C1 segment of cervical spinal cord (tissue), 14 donors: ENCODE results near the gene SIAH3.

Source experiments
- DNase-seq, 14 donors: peaks; one replicate each; lab custom pipeline; 2025; lab: John Stamatoyannopoulos, UW

SIAH3 gene

DNA sequence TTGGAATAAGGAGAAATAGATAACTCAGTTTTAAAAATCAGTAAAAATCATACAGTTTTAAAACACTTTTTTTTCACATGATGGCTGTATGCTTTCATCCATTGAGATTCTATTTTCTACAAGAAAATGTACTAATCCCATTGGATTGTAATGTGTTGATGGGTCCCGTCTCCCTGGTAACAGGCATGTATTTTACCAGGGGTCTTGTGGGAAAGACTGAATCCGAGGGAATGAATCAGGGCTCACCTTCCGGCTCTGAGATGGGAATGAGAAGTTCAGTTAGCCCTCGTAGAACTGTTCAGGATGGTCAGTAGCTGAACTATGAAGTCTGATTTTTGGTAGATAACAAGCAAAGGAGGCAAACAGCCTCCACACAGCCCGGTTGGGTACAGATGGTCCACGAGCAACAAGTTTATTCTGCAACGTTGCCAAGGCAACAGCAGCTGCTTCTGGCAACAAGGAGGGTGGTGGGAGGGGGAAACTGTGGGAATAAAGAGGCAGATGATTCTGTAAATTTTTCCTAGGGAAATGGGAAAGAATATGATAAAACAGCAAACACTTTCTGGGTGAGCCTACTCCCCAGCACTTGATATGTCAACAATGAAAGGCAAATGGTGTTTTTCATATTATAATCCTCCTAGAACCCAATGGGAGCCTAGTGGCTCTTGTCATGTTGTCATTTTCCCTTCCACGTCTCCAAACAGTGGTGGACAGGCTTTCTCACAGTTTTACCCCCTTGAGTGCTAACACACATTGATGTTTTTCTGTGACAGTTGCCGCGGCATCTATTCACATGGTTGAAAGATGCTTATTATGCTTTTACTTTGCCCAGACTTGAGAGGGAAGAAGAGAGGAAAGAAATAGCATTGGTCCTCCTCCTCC lies 12.4 kb upstream of the SIAH3 start:
- no peak for DNase-seq

DNA sequence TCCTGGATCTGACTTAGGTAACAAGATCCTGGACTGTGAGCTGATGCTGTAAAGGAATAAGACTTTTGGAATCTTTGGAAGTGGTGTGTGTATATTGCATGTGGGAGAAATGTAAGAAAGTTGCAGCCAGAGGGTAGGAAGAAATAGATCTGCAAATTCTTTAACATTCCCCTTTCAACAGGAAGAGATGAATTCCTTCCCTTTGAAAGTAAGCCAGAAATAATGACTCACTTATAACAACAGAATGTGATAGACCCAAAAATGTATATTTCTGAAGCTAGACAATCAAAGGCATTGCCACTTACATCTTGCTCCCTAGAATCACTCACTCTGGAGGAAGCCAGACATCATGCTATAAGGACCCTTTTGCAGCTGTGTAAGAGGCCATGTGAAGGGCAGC lies 9.8 kb upstream of the SIAH3 start:
- no peak for DNase-seq

DNA sequence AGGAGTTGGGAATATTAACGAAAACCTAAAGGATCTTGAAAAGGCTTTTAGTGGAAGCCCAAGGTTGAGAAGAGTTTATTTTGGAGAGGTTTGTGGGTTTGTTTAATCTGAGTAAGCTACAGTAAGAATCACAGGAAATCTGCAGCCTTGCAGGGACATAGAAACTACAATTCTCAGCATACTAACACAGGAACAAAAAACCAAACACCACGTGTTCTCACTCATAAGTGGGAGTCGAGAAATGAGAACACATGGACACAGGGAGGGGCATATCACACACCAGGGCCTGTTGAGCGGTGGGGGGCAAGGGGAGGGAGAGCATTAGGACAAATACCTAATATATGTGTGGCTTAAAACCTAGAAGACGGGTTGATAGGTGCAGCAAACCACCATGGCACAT lies 8.7 kb upstream of the SIAH3 start:
- no peak for DNase-seq

DNA sequence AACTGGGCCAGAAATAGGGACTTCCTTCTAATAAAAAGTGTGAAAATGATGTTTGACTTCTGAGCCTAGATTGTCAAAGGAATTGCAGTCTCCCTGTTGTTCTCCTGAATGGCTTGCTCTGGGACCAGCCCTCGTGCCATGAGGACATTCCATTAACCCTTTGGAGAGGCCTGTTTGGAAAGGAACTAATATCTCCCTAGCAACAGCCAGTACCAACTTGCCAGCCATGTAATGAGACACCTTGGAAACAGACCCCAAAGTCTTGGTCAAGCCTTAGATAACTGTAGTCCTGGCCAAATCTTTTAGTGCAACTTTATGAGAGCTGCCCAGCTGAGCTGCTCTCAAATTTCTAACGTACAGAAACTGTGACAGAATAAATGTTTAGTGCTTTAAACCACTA lies 8.2 kb upstream of the SIAH3 start:
- DNase-seq = no peak

DNA sequence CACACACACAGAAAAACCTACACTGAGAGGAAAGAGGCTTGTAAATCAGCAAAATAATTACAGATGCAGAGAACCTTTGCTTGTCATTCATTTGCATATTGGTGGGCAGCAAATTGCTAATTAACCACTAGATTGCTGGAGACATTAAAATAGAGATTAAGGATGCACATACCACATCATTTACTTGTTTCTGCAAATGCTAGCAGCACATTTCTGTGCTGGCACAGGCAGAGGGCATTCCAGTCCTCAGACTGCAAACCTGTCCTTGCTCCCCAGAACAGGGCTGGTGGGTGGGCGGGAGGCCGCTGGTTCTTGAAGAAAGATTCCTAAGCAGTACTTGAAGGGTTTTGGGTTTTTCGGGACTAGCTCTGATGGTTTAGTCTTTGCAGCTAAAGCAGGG lies 941 bp upstream of the SIAH3 start:
- no peak for DNase-seq

DNA sequence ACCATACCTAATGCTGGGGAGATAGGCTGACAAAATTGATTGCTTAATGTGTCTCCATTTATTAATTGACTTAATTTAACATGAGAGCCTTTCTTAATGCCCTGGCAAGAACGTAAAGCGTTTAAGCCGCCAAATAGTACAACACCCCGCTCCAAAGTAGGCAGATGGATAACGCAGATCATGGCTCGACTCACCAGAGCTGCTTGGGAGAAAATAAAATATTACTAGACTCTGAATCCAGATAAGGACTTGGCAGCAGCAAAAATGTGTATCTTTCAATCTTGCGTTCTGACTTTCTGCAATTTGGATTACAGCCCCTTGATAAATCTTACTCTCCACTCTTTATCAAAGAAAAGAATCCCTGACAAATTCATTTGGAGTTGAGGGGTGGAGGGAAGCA lies 403 bp upstream of the SIAH3 start:
- no peak for DNase-seq

DNA sequence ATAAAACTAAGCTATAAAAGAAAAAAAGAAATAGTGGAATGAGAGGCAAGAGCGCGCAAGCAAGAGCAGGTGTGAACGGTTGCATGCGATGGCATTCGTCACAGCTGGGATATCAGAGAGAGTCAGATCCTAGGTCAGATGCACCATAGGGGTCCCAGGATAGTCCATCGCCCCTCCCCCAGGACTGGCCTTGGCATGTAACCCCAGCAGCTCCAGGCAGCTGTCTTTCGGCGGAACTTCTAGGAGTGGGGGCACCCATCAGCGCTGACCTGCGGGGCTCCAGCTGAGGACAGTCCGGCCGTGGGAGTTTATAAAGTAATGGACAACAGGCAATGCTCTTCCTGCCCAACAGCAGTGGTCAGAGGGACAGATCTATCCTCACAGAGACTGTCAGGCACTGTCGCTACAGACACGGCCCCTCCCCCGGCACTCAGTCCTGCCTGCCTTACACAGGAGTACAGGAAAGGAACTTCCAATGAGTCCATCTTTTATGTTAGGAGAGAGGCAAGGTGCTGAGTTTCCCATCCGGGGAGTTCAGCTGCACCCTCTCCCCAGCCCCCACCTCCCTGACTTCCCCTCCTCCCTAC lies 1.4 kb downstream of the SIAH3 start:
- peak in 1 of 14 donors; percentile 8 for DNase-seq

DNA sequence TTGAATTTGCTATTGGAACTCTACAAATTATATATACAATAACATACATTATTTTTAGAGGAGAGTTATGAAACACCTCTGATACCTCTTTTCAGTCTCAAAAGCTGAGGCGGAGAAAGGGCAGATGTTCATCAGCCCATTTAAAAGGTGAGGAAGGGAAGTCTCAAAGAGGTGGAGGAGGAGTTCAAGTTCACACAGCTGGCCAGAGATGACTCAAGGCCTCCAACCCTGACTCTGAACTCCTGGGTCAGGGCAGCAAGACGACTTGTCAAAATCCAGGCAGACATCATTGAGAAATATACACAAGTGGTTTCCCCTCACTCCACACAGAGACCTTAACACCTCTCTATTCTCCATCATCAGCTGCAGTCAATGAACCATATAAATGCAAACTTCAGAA lies 2.1 kb downstream of the SIAH3 start:
- DNase-seq = no peak

DNA sequence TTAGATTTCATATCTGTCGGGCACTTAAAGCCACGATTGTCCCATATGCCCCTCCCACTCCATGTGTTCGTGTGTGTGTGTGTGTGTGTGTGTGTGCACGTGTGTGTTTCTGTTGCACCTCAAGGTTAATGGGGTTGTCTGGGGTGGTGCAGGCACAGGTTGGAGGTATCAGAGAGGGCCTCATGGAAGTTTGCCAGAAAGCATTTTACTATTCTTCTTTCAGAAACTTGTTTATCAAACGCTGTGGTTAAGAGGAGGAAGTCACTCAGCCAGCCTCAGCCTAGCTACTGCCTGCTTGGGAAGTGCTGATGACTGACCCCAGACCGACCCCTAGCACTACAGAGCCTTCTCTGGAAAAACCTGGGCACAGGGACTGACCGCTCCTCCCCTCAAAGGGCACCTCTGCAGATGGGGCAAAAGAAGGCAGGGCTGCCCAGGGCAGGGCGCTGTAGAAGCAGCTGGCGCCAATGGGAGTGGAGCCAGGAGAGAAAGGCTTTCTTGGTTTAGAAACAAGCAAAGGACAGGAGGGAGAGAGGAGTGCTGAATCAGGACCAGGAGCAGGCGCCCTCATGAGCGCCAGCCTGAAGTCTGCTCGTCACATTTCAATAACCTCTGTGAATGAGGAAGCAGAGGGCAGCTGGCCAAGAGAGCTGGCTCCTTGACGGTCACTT lies 3.9 kb downstream of the SIAH3 start:
- DNase-seq = peak in 1 of 14 donors; percentile 12

DNA sequence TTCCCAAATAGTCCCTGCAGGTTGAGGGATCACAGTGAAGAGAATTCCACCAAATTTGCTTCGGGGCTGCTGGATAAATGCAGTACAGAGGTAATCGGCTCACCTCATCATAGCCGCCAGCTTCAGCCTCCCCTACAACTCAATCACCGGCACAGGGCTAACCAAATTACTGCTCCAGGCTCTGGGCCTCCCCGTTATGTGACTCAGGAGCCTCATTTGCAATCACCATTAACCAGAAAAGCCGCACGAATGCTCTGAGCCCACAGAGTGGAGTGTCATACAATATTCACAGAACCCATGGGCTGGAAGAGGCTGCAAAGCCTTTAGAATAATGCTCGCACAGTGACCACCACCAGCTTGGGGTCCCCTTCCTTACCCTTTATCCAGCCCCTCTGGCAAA lies 4.9 kb downstream of the SIAH3 start:
- DNase-seq = no peak

DNA sequence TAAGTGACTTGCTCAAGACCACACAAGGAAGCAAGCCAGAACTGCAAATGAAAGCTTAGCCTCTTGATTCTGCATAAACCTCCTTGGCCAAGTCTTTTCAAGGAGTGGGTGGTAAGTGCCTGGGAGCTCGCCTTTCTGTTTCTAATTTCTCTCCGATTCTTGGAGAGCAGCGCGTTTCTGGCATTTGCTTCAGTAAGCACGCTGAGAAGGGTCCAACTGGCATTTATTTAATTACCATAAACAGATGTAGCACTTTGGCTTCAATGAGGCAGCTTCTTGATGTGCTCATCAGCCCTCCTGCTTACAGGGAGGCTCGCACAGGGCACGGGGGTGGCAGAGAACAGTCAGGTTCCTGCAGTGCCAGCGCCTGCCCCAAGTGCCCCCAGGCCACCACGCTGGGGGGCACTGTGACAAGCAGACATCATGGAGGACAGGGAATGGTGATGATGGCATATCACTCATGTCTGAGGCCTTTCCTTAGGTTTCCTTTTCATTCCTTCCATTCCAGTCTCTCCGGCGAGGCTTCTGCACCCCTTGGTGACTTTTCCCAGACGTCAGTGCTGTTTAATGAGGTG lies 13.3 kb downstream of the SIAH3 start:
- DNase-seq = peak in 2 of 14 donors; percentile 16 to 22

DNA sequence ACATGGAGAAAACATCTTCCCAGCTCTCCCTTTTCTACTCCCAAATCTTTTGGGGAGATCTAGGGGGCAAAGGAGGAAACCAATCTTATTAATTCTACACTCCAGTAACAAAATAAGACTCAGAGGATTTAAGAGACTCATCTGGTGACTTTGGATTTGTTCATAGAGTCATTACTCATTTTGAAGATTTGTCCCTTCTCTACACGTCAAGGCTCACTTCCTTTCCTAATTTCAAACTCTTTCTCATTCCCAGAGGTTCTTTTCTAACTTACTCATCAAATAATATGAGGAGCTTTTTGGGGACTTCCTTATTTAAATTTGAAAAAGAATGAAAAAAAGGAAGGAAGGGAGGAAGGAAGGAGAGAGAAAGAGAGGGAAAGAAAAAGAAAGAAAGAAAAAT lies 14.4 kb downstream of the SIAH3 start:
- no peak for DNase-seq

DNA sequence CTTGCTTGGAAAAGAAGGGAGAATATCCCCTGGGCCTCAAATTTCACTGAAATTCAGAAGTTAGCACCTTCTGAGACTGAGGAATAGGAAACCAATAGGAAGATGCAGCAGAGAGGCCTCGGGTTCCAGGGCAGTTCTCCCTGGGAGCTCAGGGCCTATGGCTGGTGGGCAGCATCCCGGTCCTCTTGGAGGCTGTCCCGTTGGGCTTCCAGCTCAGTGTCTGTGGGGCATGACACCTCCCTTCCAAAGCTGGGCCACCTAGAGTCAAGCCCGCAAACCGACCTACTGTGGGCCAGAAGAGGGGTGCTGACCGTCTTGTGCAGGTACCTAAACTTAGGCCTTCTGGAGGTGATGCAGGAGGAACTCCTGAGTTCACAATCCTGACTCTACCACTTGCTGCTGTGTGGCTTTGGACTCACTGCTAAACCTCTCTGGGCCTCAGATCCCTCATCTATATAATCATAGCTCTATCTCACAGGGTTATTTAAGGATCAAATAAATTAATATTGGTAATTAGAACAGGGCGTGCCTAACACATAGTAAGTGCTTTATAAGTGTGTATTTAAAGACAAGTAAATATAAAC lies 17.1 kb downstream of the SIAH3 start:
- DNase-seq = no peak

DNA sequence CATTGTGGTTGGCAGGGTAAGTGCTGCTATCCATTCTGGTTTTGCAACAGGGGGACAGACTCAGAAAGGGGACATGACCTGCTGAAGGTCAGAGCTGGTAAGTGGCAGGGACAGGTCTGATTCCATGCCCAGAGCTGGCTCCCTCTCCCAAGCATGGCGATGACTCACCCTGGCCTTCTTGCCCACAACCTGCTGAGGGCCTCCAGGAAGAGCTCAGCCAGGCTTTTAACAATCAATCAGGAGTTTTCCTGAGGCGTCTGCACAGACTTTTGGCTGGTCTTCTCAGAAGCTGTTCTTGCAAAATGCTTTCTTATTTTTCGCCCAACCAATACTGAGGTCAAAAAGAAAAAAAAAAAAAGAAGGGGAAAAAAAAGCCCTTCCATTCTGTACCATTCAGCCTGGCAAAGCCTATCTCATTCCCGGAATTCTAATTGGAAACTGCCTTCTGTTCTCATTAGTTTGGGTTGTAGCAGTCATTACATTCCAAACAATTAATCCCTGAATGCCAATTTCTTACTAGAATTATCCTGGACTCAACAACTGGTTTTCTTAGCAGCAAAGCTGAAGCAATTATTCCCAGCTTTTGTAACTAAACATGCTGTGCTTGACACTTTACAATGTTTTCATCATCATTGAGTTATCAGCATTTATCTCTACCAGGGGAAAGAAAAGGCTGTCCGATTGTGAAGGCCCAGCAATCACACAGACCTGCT lies 17.7 kb downstream of the SIAH3 start:
- DNase-seq = peak in 6 of 14 donors; percentile 6 to 76 (median 31)

DNA sequence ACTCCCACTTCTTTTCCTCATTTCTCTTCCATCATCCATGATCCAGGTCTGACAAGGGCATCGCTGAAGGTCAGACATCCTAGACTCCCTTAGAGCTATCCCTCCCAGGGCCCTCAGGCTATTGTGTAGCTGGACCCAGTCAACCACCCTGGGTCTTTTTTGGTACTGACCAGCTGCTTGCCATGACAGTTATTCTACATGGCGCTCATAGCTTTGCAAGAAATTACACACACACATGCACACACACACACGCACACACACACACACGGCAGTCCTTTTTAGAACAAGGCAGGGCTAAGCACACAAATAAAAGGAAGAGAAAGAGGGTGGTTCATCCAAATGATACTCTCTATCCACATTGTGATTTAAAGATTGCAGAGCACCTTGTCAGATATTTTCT lies 18.3 kb downstream of the SIAH3 start:
- no peak for DNase-seq

DNA sequence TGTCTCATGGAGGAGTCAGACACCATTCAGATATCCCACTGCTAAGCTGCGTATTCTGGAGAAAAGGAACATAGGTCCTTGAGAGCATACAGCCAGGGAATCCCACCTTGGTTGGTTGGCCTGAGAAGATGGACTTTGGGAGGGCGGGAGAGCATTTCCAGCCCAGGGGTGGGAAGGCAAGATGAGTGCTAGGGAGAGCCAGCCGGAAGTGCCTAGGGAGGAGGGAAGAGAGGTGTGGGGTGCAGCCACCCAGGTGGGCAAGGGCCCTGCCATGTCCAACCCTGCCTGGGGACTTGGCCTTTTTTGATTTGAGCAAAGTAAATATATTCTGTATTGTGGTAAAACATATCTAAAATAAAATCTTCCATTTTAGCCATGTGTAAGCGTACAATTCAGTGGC lies 19.7 kb downstream of the SIAH3 start:
- DNase-seq = no peak

DNA sequence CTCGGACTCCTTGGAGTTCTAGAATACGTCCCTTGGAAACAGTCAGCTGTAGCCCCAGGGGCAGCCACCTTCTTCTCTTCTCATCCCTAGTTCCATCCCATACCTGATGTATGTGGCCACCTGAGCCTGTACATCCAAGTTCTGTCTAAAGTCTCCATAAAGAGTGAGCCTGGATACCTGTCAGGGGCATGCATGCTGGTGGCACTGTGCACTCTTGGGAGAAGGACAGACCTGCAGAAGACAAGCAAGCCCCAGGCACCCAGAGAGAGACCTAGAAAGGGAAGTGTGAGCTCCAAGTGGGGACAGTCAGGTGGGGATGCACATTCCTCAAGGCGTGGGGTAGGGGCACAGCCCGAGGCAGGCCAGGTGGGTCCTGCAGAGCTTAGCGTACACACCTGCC lies 21.4 kb downstream of the SIAH3 start:
- DNase-seq = no peak

DNA sequence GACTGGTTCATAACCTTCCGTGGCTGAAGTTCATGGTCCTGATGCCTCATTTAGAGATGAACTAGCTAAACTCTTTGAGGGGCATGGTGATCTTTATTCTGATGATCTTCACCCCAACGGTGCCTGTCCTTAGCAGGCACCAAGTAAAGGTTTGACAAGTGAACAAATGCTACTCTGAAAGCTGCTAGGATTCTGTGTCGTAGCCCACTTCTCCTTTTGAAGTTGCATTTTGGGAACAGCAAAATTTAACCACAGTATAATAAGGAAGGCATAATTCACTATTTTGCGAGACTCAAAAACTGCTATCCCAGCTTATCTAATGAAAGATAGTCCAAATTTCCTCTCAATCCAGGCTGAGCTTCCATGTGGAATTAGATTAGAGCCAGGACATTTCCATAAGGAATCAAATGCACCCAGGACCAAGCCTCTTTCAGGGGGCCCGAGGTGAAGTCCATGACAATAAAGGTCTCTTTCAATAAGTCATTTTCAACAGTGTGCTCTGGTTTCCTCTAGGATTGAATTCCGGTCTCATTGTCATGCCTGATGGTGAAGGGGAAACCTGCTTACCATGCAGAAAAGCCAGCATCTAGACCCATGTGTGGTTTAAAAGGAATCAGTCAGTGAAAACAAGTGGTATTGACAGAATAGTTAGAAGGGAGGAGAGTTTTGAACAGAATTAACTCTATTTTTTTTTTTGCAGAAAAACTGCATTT lies 23.1 kb downstream of the SIAH3 start:
- DNase-seq = no peak

DNA sequence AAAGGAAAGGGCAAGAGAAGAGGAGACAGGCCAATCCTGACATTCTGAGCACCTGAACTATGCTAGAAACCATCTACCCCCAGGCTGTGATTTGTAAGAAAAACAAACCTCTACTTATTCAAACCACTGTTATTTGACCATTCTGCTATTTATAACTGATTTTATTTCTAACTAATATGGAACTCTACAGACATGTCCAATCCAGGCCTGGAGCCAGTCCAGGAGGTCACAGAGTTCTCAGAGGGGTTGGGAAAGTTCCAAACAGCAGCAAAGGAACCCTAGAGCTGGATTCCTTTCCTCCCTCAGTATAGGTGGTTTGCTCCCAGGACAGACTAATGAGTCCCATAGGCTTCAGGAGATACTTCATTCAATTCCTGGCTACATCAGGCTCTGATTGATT lies 24.2 kb downstream of the SIAH3 start:
- DNase-seq = no peak

DNA sequence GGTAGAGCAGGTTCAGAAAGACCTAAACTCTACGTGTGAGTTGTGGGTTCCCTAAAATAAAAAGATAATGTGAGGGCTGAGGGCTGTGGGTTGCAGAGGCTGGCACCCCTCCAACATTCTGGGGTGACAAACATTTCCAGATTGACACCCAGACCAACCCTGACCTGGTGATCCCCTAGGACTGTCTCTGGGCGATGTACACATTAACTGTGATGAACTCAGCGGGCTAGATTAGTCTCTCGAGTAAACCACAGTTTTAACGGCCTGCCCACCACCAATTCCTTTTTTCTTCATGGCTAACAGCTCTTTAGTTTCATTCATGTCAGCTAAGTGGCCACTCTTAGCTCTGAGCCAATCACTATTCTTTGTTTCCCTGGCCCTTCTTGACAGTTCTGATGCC lies 24.8 kb downstream of the SIAH3 start:
- DNase-seq = no peak

DNA sequence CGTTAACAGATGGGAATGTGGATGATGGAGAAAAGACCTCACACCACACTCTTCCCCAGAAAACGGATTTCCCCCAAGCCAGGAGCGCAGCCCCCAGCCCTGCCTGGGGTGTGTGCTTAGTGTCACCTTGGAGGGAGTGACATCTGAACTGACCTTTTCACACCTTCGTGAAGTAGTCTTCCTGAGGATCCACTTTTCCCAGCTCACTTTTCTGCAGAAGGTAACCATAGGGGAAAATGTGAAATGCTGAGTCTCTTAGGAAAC lies 26.2 kb downstream of the SIAH3 start:
- DNase-seq = no peak
